Osteoblast (primary cell): ENCODE results near the gene ADGRL3. TPM values are rescaled to one million over a fixed set of nuclear protein-coding genes. Genes with fewer than 3 reads are reported as not detected.

Experiments
- DNase-seq: peaks from one replicate; pipeline ENCODE4 v3.0.0; 2011; ENCODE audit warnings: low spot score, mixed read lengths; ENCODE audit not compliant: insufficient read length; ENCODE audit errors: missing footprints
- H2AFZ ChIP-seq: 2 replicates; pipeline ENCODE4 v1.6.0; 2011; ENCODE audit warnings: mild to moderate bottlenecking, low read length
- H3K27ac ChIP-seq: 2 replicates; pipeline ENCODE4 v1.5.1; 2011; ENCODE audit warnings: mild to moderate bottlenecking, low read depth, low read length, moderate library complexity
- H3K27me3 ChIP-seq: 2 replicates; pipeline ENCODE4 v1.6.0; 2012; ENCODE audit warnings: mild to moderate bottlenecking, control low read depth, inconsistent platforms, low read length, moderate library complexity; ENCODE audit not compliant: insufficient read depth
- H3K36me3 ChIP-seq: 2 replicates; pipeline ENCODE4 v1.5.1; 2011; ENCODE audit warnings: mild to moderate bottlenecking, low read length, control low read depth, moderate library complexity; ENCODE audit not compliant: insufficient read depth
- H3K4me1 ChIP-seq: 2 replicates; pipeline ENCODE4 v1.5.1; 2011; ENCODE audit warnings: mild to moderate bottlenecking, low read length, control low read depth, moderate library complexity; ENCODE audit not compliant: insufficient read depth
- H3K4me2 ChIP-seq: 2 replicates; pipeline ENCODE4 v1.6.0; 2011; ENCODE audit warnings: mild to moderate bottlenecking, low read length; ENCODE audit not compliant: insufficient read depth
- H3K4me3 ChIP-seq: fragments of 200-600 bp; sonication (generic); 3 replicates; pipeline ENCODE4 v1.5.1; 2012; ENCODE audit warnings: mild to moderate bottlenecking, low read length, inconsistent platforms; ENCODE audit not compliant: insufficient read depth
- H3K79me2 ChIP-seq: 2 replicates; pipeline ENCODE4 v1.6.0; 2012; ENCODE audit warnings: mild to moderate bottlenecking, low read length, control low read depth, inconsistent platforms; ENCODE audit not compliant: insufficient read depth
- H3K9me3 ChIP-seq: 2 replicates; pipeline ENCODE4 v1.5.1; 2011; ENCODE audit warnings: low read depth, low read length, control low read depth
- H4K20me1 ChIP-seq: 2 replicates; pipeline ENCODE4 v1.6.0; 2012; ENCODE audit warnings: mild to moderate bottlenecking, low read length, control low read depth; ENCODE audit not compliant: insufficient read depth
- CTCF ChIP-seq: IDR thresholded peaks from 2 replicates; pipeline ENCODE4 v1.5.1; 2011; ENCODE audit warnings: mild to moderate bottlenecking, low read depth, low read length, moderate library complexity; ENCODE audit errors: extremely low read depth
- total RNA-seq: library from RNA; depleted of rRNA; stranded (reverse); fragments of >200 nt; gene quantifications from 2 replicates; pipeline ENCODE4 v1.2.3, GENCODE V29; 2012

Gene ADGRL3
- total RNA-seq, 1 donor: not detected

DNA sequence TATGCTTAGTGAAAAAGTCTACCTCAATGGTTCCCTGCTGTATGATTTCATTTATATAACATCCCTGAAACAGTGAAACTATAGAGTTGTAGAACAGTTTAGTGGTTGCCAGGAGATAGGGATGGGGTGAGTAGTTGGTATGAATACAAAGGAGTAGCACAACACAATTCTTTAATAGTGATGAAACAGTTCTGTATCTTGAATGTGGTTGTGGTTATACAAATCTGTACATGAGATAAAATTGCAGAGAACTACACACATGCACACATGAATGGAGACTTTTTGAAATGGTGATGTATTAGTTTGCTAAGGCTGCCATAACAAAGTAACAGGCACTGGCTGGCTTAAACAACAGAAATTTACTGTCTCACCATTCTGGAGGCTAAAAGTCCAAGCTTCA lies 677.1 kb downstream of the ADGRL3 start:
- DNase-seq: no peak
- no peak for TF ChIP-seq CTCF
- Histone ChIP-seq H3K9me3 (no peaks in the 10 kb centered on the region), H3K4me3 (no peak overlapping the region), H3K4me2 (no peak overlapping the region), H3K79me2 (no peaks in the 10 kb centered on the region), H3K27me3 (no peaks in the 10 kb centered on the region), H3K4me1 (no peaks in the 10 kb centered on the region), H3K36me3 (no peaks in the 10 kb centered on the region), H4K20me1 (no peaks in the 10 kb centered on the region), H3K27ac (no peak overlapping the region), H2AFZ (no peak overlapping the region)

GRCh38 chr4:61877893-61878292 lies 677.8 kb downstream of the ADGRL3 start:
- no peaks in the 10 kb centered on the region for H4K20me1 ChIP-seq
- no peaks in the 10 kb centered on the region for H3K9me3 ChIP-seq
- DNase-seq: no peak
- no peaks in the 10 kb centered on the region for H3K4me1 ChIP-seq
- H3K4me3 ChIP-seq: no peak overlapping the region
- no peaks in the 10 kb centered on the region for H3K27me3 ChIP-seq
- no peak for TF ChIP-seq CTCF
- H3K36me3 ChIP-seq: no peaks in the 10 kb centered on the region
- no peaks in the 10 kb centered on the region for H3K79me2 ChIP-seq
- no peak overlapping the region for H2AFZ ChIP-seq
- H3K4me2 ChIP-seq: no peak overlapping the region
- no peak overlapping the region for H3K27ac ChIP-seq

DNA sequence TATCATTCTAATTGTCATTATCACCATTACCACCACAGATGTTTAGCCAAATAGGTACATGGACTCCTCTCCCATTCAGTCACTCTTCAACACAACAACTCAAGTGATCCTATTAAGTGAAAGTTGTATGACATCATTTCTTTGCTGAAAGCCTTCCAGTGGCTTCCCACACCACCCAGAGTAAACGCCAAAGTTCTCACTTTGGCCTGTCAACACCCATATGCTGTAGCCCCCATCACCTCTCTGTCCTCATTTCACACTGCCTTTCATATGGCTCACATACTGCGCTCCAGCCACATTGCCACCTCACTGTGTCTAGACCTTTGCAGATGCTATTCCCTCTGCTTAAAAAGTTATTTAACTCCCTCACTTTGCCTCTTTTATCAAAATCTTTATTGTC lies 682.3 kb downstream of the ADGRL3 start:
- H3K27ac ChIP-seq: no peak overlapping the region
- H3K4me1 ChIP-seq: no peaks in the 10 kb centered on the region
- H3K4me2 ChIP-seq: no peak overlapping the region
- no peak for TF ChIP-seq CTCF
- H3K4me3 ChIP-seq: no peak overlapping the region
- H3K36me3 ChIP-seq: no peaks in the 10 kb centered on the region
- no peaks in the 10 kb centered on the region for H3K79me2 ChIP-seq
- no peaks in the 10 kb centered on the region for H3K9me3 ChIP-seq
- H4K20me1 ChIP-seq: no peaks in the 10 kb centered on the region
- no peak for DNase-seq
- no peak overlapping the region for H2AFZ ChIP-seq
- no peaks in the 10 kb centered on the region for H3K27me3 ChIP-seq

- no peak for TF ChIP-seq CTCF
- H3K4me1 ChIP-seq: no peaks in the 10 kb centered on the region
- H3K4me3 ChIP-seq: no peak overlapping the region
- no peaks in the 10 kb centered on the region for H3K9me3 ChIP-seq
- H3K36me3 ChIP-seq: no peaks in the 10 kb centered on the region
- H2AFZ ChIP-seq: no peak overlapping the region
- H4K20me1 ChIP-seq: no peaks in the 10 kb centered on the region
- no peak for DNase-seq
- no peak overlapping the region for H3K27ac ChIP-seq
- no peaks in the 10 kb centered on the region for H3K79me2 ChIP-seq
- no peaks in the 10 kb centered on the region for H3K27me3 ChIP-seq
- no peak overlapping the region for H3K4me2 ChIP-seq
Observed at GRCh38 chr4:61886131-61886530, 686.0 kb downstream of the ADGRL3 start.
